HG03108 (cell line): ENCODE data around the gene CHRNB2.

Experiments
- ATAC-seq: cut with Tn5 transposase; IDR thresholded peaks from one replicate; pipeline ENCODE4 v1.9.1; 2021; ENCODE audit warnings: moderate library complexity; ENCODE audit not compliant: unreplicated experiment

CHRNB2 gene

GRCh38 chr1:154608397-154609270 lies 41.1 kb downstream of the CHRNB2 start:
- ATAC-seq = no peak

GRCh38 chr1:154609398-154610380 lies 42.1 kb downstream of the CHRNB2 start:
- ATAC-seq = no peak

- ATAC-seq = no peak
Observed at GRCh38 chr1:154611150-154611862, 43.7 kb downstream of the CHRNB2 start.

GRCh38 chr1:154614247-154614646 lies 46.7 kb downstream of the CHRNB2 start:
- no peak for ATAC-seq

GRCh38 chr1:154614901-154615300 lies 47.3 kb downstream of the CHRNB2 start:
- ATAC-seq = no peak

- ATAC-seq = no peak
Observed at GRCh38 chr1:154615411-154615810, 47.8 kb downstream of the CHRNB2 start.

GRCh38 chr1:154616659-154617345 lies 49.2 kb downstream of the CHRNB2 start:
- no peak for ATAC-seq

GRCh38 chr1:154619181-154619948 lies 51.8 kb downstream of the CHRNB2 start:
- no peak for ATAC-seq

- no peak for ATAC-seq
Observed at GRCh38 chr1:154620751-154621150, 53.2 kb downstream of the CHRNB2 start.

GRCh38 chr1:154621875-154622274 lies 54.3 kb downstream of the CHRNB2 start:
- no peak for ATAC-seq

GRCh38 chr1:154622503-154623039 lies 55.0 kb downstream of the CHRNB2 start:
- no peak for ATAC-seq

GRCh38 chr1:154623358-154623757 lies 55.8 kb downstream of the CHRNB2 start:
- ATAC-seq = no peak

GRCh38 chr1:154624746-154625643 lies 57.4 kb downstream of the CHRNB2 start:
- ATAC-seq = no peak

GRCh38 chr1:154626456-154627256 lies 59.1 kb downstream of the CHRNB2 start:
- ATAC-seq = no peak

- ATAC-seq = no peak
Observed at GRCh38 chr1:154627257-154628120, 59.9 kb downstream of the CHRNB2 start.

- no peak for ATAC-seq
Observed at GRCh38 chr1:154628121-154628405, 60.5 kb downstream of the CHRNB2 start.
